Stimulated activated CD4-positive, alpha-beta T cell treated with anti-CD3 and anti-CD28 coated beads, Interleukin-1b, Interleukin-23, amount 100 ng/mL, for 4 hours (primary cell): Measurements from ENCODE around the gene NUMB.
"Not testable (repeated sequence)": the region's sequence is repeated elsewhere in the genome, so short reads cannot be mapped to it uniquely, and the experiment has no call there.

ENCODE experiments used
- DNase-seq, 2 donors: peaks; one replicate each; pipeline ENCODE4 v3.0.0-alpha.2; 2020; ENCODE audit warnings: low read depth in 2 of 2

NUMB gene

DNA sequence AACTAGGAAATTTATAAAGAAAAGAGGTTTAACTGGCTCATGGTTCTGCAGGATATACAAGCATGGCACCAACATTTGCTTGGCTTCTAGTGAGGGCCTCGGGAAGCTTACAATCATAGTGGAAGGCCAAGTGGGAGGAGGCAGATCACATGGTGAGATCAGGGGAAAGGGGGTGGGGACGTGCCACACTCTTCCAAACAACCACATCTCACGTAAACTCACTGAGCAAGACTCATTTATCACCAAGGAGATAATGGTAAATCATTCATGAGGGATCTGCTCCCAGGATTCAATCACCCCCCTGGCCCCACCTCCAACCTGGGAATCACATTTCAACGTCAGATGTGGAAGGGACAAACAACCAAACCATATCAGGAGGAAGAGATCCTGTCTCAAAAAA lies 35.8 kb downstream of the NUMB start:
- no peak for DNase-seq

DNA sequence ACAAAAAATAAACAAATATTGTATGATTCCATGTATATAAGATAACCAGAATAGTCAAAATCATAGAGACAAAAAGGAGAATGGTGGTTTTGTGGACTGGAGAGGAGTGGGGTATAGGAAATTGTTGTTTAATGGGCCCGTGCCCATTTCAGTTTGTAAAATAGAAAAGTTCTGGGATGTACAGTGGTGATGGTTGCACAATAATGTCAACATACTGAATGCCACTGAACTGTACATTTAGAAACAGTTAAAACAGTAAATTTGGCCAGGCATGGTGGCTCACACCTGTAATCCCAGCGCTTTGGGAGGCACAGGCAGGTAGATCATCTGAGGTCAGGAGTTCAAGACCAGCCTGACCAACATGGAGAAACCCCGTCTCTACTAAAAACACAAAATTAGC lies 40.1 kb downstream of the NUMB start:
- no peak for DNase-seq

DNA sequence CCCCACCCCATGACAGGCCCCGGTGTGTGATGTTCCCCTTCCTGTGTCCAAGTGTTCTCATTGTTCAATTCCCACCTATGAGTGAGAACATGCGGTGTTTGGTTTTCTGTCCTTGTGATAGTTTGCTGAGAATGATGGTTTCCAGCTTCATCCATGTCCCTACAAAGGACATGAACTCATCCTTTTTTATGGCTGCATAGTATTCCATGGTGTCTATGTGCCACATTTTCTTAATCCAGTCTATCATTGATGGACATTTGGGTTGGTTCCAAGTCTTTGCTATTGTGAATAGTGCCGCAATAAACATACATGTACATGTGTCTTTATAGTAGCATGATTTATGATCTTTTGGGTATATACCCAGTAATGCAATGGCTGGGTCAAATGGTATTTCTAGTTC lies 52.1 kb downstream of the NUMB start:
- not testable (repeated sequence) for DNase-seq

- no peak for DNase-seq
Observed at GRCh38 chr14:73403181-73403752, 55.1 kb downstream of the NUMB start.

DNA sequence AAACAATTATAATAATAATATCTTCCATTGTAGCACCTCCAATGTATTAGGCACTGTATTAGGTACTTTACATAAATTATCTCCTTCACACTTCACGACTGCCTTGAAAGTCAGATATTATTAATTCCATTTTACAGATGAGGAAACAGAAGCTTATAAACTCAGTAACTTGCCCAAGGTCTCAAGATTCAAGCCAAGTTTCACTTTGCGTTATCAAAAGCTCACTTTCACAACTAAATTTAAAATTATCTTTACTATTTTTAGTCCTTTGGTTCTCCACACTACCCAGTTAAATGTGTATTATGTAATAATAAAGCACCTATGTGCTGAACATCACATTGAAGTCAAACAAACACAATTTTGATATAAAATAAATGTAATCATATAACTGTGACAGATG lies 55.8 kb downstream of the NUMB start:
- no peak for DNase-seq

DNA sequence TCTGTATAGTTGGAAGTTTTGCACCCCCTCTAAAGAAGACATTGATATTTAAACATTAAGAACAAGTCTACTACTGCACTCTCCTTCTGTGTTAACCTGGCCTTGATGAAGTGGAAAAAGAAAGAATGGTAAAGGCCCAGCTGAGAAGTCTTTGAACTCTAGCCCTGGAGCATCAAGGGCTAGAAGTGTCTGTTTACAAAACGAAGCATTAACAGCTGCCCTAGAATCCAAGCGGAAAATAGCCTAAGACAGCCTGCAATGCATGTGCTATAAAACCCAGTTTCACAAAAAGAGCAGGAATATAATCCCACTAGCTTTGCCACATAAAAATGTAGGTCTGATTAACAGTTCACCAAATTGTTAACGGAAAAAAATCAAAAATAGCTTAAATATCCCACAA lies 60.5 kb downstream of the NUMB start:
- no peak for DNase-seq

- DNase-seq: no peak
Observed at GRCh38 chr14:73394317-73394716, 64.0 kb downstream of the NUMB start.

DNA sequence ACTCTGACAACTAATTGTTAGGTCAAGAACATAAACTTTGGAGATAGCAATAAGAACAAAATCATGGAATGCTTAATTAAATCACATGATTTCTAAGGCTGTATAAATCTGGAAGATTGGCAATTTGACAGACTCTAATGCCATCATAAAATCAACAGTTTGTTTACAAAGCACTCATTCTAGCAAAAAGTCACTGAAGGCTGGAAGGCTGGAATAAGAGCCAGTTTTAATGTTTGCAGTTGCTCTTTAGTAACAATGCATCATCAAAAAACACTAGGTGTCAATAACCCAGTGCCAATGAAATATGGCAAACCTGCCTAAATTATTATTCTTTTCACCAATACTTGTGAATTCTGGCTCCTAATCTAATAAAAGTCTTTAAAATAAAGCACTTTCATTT lies 65.0 kb downstream of the NUMB start:
- DNase-seq: no peak

DNA sequence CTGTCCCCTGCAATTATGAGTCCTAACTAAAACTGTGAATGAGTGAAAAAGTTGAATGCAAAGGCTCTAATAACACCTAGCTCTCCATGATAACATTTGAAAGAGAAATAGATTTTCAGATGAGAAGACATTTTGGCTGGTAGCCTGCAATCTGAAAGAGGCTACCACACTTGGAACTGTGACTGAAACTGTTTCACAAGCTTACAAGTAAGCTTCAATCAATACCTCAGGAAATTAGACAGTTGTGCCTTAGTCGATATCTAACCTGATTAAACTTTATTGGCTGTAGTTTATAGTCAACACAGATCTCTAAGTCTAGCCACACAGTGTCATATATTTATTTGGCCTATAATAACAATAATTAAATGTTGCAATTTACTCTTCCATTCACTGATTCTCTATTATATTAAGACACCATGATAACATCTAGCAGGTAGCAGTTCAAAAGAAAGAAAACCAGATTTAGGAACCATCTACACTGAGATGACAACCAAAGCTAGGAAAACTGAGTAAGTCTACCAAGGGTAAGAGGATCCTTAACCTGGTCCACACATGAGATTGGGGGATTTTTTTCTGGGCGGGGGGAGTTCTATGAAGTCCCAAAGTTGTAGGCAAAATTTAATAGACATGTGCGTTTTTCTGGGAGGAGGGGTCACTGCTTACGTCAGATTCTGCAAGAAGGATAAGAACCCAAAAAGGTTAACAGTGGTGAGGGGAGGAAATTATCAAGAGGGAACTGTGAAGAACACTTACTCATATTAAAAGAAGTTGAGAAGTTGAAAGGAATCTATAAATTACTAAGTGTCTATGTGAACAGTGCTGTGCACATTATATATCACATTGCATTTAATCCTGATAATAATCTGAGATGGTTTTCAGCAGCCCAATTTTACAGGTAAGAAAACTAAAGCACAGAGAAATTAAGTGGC lies 65.8 kb downstream of the NUMB start:
- no peak for DNase-seq

- not testable (repeated sequence) for DNase-seq
Observed at GRCh38 chr14:73387860-73388259, 70.5 kb downstream of the NUMB start.

DNA sequence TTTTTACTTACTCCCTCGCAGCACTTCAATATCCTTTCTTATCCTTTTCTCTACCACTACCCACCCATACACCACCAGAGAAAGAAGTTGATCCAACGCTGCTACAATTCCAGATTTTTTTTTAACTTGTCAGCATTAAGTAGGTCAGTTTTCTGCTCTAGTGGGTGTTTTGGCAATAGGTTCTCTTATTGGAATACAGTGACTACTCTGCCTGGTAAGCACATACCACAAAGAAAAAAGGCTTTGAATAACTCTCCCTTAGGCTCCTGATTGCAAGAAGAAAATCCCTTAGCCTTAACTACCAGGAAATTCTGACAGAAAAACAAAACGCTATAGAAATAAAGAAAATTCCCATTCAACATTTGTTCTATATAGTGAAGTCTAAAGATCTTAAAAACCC lies 72.0 kb downstream of the NUMB start:
- DNase-seq: no peak

- DNase-seq: not testable (repeated sequence)
Observed at GRCh38 chr14:73385021-73385420, 73.3 kb downstream of the NUMB start.

DNA sequence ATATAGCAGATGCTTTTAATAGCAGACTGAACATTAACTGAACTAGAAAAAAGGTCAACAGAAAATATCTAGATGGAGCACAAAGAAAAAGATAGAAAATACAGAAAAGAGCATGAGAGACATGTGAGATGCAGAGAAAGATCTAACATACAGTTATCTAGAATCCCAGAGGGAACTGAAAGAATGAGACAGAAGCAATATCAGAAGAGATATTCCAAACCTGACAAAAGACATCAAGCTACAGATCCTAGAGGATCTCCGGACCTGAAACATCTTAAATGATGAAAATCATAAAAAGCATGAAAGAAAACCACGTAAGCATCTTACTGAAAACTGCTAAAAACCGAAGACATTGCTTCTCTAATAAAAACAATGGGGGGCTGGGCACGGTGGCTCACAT lies 75.0 kb downstream of the NUMB start:
- no peak for DNase-seq

- no peak for DNase-seq
Observed at GRCh38 chr14:73381380-73382013, 76.8 kb downstream of the NUMB start.

DNA sequence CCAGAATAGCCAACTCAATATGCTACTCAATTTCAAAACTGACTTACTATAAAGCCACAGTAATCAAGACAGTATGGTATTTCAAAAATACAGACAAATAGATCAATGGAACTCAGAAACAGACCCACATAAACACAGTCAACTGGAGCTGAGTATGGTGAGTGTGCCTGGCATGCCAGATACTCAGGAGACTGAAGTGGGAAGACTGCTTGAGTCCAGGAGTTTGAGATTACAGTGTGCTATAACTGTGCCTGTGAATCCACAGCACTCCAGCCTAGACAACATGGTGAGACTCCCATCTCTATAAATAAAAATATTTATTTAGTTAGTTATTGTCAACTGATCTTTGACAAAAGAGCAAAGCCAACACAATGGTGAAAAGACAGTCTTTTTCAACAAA lies 81.8 kb downstream of the NUMB start:
- no peak for DNase-seq

- no peak for DNase-seq
Observed at GRCh38 chr14:73375861-73376260, 82.5 kb downstream of the NUMB start.

DNA sequence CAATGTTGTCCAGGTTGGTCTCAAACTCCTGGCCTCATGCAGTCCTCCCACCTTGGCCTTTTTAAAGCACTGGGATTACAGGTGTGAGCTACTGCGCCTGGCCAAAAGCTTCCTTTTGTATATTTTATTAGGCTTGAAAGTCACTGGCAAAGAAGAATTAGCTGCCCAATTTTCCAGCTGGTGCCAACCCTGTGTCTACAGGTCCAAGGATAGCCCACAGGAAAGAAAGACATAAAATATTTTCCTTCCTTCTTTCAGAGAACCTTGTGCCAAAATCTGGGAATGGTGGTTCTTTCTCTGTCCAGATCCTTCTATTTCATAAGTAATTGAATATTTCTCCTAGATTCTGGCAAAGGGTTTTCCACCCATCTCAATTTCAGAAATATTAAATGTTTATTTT lies 84.1 kb downstream of the NUMB start:
- DNase-seq: no peak

- no peak for DNase-seq
Observed at GRCh38 chr14:73372529-73372928, 85.8 kb downstream of the NUMB start.

DNA sequence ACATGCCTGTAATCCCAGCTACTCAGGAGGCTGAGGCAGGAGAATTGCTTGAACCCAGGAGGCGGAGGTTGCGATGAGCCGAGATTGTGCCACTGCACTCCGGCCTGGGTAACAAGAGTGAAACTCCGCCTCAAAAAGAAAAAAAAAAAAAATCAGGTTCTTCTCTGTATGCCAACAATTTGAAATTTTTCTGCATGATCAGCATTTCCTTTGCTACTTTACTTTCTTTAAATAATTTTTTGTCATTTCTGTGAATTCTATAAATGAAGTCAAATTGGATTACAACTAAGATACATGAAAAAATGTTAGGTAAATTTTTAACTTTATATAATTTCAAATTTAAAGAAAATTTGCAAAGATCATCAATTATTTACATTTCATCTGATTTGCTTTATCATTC lies 87.8 kb downstream of the NUMB start:
- DNase-seq: no peak

GRCh38 chr14:73369428-73369827 lies 88.9 kb downstream of the NUMB start:
- DNase-seq: no peak

DNA sequence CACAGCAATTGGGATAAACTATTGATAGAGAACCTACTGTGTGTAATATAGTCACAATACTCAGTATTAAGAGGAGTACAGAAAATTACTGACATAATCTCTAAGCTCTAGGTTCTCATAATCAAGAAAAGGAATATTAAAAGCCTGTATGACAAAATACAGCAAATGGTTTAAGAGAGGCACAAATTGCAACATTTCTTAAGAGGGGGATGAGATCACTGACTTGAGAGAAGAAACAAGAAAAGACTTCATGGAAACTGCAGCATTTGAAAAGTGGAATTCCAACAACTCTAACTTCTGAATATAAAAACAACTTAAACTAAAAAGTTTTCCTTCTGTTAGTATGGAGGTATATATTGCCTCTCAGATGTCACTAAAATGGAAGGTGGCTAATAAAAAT lies 89.7 kb downstream of the NUMB start:
- no peak for DNase-seq

DNA sequence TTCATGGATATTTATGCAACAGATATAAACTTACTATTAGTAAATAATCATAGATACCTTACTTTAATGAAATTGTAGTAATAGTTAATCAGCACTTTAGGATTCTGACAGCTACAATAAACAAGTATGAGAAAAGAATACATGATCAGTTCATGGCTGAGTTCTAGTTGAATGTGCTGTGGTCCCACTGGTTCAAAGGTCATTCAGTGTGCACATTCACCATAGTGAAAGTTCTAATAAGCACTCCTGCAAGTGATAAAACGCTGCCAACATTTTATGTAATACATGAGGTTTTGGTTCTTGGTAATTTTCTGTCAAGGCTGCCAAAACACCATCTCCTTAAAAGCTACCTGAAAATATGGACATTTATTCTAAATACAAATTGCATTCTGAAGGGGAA lies 92.6 kb downstream of the NUMB start:
- no peak for DNase-seq

GRCh38 chr14:73364559-73364958 lies 93.8 kb downstream of the NUMB start:
- no peak for DNase-seq
